ENCODE results near the gene AZIN2.

DNA sequence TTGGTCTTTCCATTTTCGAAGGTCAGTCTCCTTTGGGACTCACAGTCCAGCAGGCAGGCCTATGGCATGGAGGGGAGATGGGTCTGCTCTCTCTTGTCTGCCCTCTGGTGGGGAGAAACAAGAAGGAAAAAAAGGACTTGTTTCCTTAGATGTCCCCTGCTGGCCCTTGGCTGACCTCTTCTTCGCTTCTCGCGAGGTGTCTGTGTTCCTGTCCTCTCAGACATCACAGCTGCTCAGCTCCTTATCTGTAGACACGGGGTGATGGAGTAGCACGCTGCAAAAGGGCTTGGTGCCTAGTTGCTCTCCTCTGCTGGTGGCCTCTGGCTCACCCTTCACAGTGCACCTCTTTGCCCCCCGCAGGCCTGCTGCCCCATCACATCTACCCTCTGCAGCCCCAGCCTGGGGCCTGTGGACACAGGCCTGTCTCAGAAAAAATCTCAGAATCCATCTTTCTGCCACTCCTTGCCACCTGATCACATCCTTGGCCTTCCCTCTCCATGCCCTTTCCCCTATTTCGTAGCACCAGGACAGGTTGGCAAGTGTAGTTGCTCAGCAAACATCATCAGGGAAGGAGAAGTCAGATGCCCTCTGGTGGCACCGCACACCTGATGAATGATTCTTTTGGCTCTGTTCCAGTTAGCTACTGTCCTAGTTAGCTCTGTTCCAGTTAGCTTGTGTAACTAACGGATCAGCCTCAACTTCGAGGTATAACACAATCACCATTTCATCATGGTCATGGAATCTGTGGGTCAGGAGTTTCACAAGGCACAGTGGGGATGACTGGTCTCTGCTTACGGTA is 25.5 kb upstream of the AZIN2 start:
- no peak for TF ChIP-seq ESRRA (IDR thresholded peaks at IDR 0.05; ENCODE audit: borderline replicate concordance, low read length)
- TF ChIP-seq, protein P1, sequence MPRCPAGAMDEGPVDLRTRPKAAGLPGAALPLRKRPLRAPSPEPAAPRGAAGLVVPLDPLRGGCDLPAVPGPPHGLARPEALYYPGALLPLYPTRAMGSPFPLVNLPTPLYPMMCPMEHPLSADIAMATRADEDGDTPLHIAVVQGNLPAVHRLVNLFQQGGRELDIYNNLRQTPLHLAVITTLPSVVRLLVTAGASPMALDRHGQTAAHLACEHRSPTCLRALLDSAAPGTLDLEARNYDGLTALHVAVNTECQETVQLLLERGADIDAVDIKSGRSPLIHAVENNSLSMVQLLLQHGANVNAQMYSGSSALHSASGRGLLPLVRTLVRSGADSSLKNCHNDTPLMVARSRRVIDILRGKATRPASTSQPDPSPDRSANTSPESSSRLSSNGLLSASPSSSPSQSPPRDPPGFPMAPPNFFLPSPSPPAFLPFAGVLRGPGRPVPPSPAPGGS (IDR thresholded peaks at IDR 0.05), result no peak
